ENCODE measurements around the gene WDR54. TPM values are rescaled to one million over a fixed set of nuclear protein-coding genes. Genes with fewer than 3 reads are reported as not detected.

Gene WDR54
- total and polyA plus RNA-seq, 2 donors (not counting 3 experiments of a cell fraction or from before 2014, with no cell fraction given) = 21.7 to 46.3 TPM

DNA sequence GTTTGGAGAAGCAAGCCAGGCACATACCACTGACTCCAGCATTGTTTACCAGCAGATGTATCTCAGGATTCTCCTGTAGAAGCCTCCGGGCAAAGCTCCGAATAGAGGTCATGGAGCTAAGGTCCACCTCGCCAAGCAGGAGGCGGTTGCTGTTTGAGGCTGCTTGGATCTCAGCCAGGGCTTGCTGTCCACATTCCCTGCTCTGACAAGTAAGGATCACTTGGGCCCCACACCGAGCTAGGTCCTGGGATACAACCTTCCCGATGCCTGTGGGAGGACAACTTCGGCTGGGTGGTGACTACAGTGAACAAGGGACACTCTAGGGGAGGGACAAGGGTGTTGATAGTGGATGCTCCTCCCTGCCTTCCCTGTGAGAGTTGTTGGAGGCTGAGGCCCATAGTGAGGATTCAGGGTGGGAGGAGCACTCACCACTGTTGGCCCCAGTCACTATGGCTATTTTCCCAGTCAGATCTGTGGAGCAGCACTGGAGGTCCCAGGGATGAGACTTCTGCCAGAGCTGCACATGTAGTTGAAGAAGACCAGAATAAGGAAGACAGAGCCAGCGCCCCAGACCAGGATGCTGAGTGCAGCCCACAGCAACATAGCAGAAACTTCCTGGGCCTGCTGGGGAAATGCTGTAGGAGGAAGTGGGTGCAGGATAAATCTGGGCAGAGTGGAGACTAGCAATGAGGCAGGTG lies 8.4 kb upstream of the WDR54 start:
- intact Hi-C loops (cut with micrococcal nuclease) = no loop called here
- Histone ChIP-seq H3K4me1 (ENCODE audit: control insufficient read depth, extremely low read depth, insufficient read depth, low read length) (peaks cover 6% of the 10 kb centered on the region), H3K9me1 (replicated peaks; ENCODE audit: control insufficient read depth, extremely low read depth, insufficient read depth, low read length) (no peaks in the 10 kb centered on the region), H3K4me2 (ENCODE audit: insufficient read depth, low read length) (no peak overlapping the region), H3K27me3 (ENCODE audit: control insufficient read depth in 2 of 2, insufficient read depth in 2 of 2, low read length in 2 of 2) (peaks cover 33 to 35% of the 10 kb centered on the region in 2 experiments), H3K9ac (replicated peaks; ENCODE audit: extremely low read depth, insufficient read depth, low read length) (no peak overlapping the region), H3K4me3 (replicated peaks in 1 of 3; ENCODE audit: insufficient read depth in 1 of 3, low read depth in 1 of 3, low read length in 3 of 3) (no peak overlapping the region), H3K79me2 (ENCODE audit: control insufficient read depth, insufficient read depth, low read length) (no peaks in the 10 kb centered on the region), H3K27ac (ENCODE audit: insufficient read depth, low read depth, low read length) (no peak overlapping the region), H4K20me1 (replicated peaks; ENCODE audit: control insufficient read depth, extremely low read depth, insufficient read depth, low read length) (no peaks in the 10 kb centered on the region), H2AFZ (ENCODE audit: low read depth, low read length) (no peak overlapping the region), H3K9me3 (replicated peaks; ENCODE audit: control insufficient read depth, insufficient read depth, low read length) (no peaks in the 10 kb centered on the region), H3K36me3 (ENCODE audit: control insufficient read depth in 2 of 2, extremely low read depth in 1 of 2, insufficient read depth in 2 of 2, low read length in 2 of 2) (no peaks in the 10 kb centered on the region)
- no peak for DNase-seq (ENCODE audit: low read depth, low spot score)
- ChIA-PET CTCF (no interaction called here), POLR2A (no interaction called here)
- dilution Hi-C loops (cut with MboI; ENCODE audit: extremely low pct_ligation_motif_present, low sequenced_read_pairs) = no loop called here
- BruUV-seq (replicated peaks) = no TSS peak
- FAIRE-seq = no peak
- TF ChIP-seq POLR2A (IDR thresholded peaks at IDR 0.05; ENCODE audit: low read depth, low read length) (no peak), EZH2 (IDR thresholded peaks at IDR 0.05; ENCODE audit: borderline replicate concordance, low read depth, low read length, severe bottlenecking) (no peak), POLR2AphosphoS5 (IDR thresholded peaks at IDR 0.05; ENCODE audit: insufficient read depth, low read depth, low read length) (no peak), GATA2 (IDR thresholded peaks at IDR 0.05; ENCODE audit: insufficient read depth, insufficient read length, low read depth, low read length) (no peak), CTCF (IDR thresholded peaks at IDR 0.05; ENCODE audit: extremely low read depth in 1 of 2, insufficient read depth in 1 of 2, low read depth in 1 of 2, low read length in 2 of 2) (no peak), JUN (IDR thresholded peaks at IDR 0.05; ENCODE audit: borderline replicate concordance, insufficient read depth, insufficient read length, low read depth) (no peak), FOS (IDR thresholded peaks at IDR 0.05; ENCODE audit: borderline replicate concordance, insufficient read depth, low read length) (no peak), MYC (IDR thresholded peaks at IDR 0.05; ENCODE audit: low read depth, low read length) (no peak)
- TF ChIP-seq, protein P1, sequence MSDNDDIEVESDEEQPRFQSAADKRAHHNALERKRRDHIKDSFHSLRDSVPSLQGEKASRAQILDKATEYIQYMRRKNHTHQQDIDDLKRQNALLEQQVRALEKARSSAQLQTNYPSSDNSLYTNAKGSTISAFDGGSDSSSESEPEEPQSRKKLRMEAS (IDR thresholded peaks at IDR 0.05; ENCODE audit: insufficient read depth, insufficient read length) = no peak
